Vagina (tissue), 2 donors: ENCODE results near the gene SLC38A9. TPM values are rescaled to one million over a fixed set of nuclear protein-coding genes. Genes with fewer than 3 reads are reported as not detected.

ENCODE experiments used
- DNase-seq, 2 donors: peaks; one replicate each; pipeline ENCODE4 v3.0.0-alpha.2; 2017; ENCODE audit errors: extremely low spot score in 2 of 2
- H3K27ac ChIP-seq: fragments of 200-600 bp; sonication (generic); one replicate; pipeline ENCODE4 v1.5.1; 2019
- H3K27me3 ChIP-seq: fragments of 200-600 bp; sonication (generic); one replicate; pipeline ENCODE4 v1.5.1; 2019
- H3K36me3 ChIP-seq, 2 donors: fragments of 200-600 bp; sonication (generic); one replicate each; pipeline ENCODE4 v1.5.1; 2017 to 2019
- H3K4me1 ChIP-seq: fragments of 200-600 bp; sonication (generic); one replicate; pipeline ENCODE4 v1.5.1; 2019
- H3K4me3 ChIP-seq, 2 donors: fragments of 200-600 bp; sonication (generic); 1 replicate in 1 of 2; 2 replicates in 1 of 2; pipeline ENCODE4 v1.5.1; 2016 to 2019
- H3K9me3 ChIP-seq: fragments of 200-600 bp; sonication (generic); one replicate; pipeline ENCODE4 v1.5.1; 2019
- POLR2A ChIP-seq, 2 donors: fragments of 450-650 bp; IDR thresholded peaks; one replicate each; pipeline ENCODE4 v1.6.1; 2017; ENCODE audit warnings: antibody characterized with exemption in 2 of 2, mild to moderate bottlenecking in 2 of 2, moderate library complexity in 2 of 2
- POLR2AphosphoS5 ChIP-seq, 2 donors: sonication (generic); formaldehyde crosslinking; IDR thresholded peaks; one replicate each; pipeline ENCODE4 v1.9.0; 2017; ENCODE audit warnings: antibody characterized with exemption in 2 of 2, mild to moderate bottlenecking in 2 of 2, low read depth in 1 of 2; ENCODE audit not compliant: insufficient read depth in 1 of 2
- intact Hi-C: fragments of 100-400 bp; cut with DNase I; formaldehyde crosslinking; loops from one replicate; pipeline ENCODE4 v1.15.1; 2023
- total RNA-seq: library from RNA; depleted of rRNA; stranded (reverse); fragments of >200 nt; gene quantifications from one replicate; pipeline ENCODE4 v1.2.3, GENCODE V29; 2016
- TF ChIP-seq, protein P1 (sequence below), 3 experiments: fragments of 450-650 bp in 2 of 3; fragments of 200-600 bp in 1 of 3; sonication (generic) in 1 of 3; IDR thresholded peaks; one replicate each; pipeline ENCODE4 v1.5.1; 2017 to 2019; ENCODE audit warnings: antibody characterized with exemption in 3 of 3, mild to moderate bottlenecking in 2 of 3, moderate library complexity in 2 of 3

The SLC38A9 gene
- total RNA-seq, 1 donor from 2014 or later = 23.3 TPM

DNA sequence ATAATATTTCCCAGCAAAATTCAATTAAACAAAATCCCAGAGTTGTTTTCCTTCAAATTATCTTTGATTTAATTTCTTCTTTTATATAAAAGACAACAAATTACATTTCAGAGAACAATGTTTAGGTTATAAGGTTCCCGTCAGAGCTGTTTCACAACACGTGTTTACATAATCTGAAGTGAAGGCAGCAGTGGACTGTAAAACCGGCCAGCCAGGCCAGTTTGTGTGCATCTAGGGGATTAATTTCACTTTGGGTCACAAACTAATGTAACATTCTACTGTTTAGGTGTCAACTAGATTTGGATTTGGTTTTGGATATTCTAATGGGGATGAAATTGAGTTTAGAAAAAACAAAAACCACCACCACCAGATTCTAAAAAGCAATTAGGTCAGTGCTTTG, 90.9 kb downstream of the SLC38A9 start:
- H3K4me1 ChIP-seq = peaks cover 11% of the 10 kb centered on the region
- DNase-seq = no peak
- peak overlapping the region; percentile 30 for H3K27ac ChIP-seq
- no peak overlapping the region for H3K4me3 ChIP-seq
- H3K36me3 ChIP-seq = no peaks in the 10 kb centered on the region
- H3K9me3 ChIP-seq = no peaks in the 10 kb centered on the region
- TF ChIP-seq POLR2A (IDR thresholded peaks at IDR 0.05) (no peak), POLR2AphosphoS5 (IDR thresholded peaks at IDR 0.05; ENCODE audit: insufficient read depth in 1 of 2, low read depth in 1 of 2) (no peak)
- TF ChIP-seq, protein P1, sequence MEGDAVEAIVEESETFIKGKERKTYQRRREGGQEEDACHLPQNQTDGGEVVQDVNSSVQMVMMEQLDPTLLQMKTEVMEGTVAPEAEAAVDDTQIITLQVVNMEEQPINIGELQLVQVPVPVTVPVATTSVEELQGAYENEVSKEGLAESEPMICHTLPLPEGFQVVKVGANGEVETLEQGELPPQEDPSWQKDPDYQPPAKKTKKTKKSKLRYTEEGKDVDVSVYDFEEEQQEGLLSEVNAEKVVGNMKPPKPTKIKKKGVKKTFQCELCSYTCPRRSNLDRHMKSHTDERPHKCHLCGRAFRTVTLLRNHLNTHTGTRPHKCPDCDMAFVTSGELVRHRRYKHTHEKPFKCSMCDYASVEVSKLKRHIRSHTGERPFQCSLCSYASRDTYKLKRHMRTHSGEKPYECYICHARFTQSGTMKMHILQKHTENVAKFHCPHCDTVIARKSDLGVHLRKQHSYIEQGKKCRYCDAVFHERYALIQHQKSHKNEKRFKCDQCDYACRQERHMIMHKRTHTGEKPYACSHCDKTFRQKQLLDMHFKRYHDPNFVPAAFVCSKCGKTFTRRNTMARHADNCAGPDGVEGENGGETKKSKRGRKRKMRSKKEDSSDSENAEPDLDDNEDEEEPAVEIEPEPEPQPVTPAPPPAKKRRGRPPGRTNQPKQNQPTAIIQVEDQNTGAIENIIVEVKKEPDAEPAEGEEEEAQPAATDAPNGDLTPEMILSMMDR (IDR thresholded peaks at IDR 0.05) = no peak
- intact Hi-C loops = no loop called here
- H3K27me3 ChIP-seq = no peaks in the 10 kb centered on the region

DNA sequence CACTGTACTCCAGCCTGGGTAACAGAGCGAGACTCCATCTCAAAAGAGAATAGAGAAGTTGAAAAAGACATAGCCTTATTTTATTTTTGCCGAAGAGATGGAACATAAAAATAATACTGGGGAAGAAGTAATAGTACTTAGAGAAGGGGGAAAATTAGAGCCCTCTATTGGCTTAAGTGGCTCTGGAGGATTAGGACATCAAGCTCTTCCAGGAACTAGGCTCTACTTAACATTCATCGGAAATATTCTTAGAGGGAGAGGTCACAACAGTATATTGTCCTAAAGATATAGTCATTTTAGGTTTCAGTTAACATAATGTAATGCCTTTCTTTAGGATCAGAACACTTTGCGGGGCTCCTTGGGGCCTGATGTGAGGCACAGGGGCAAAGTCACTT, 91.4 kb downstream of the SLC38A9 start:
- TF ChIP-seq POLR2A (IDR thresholded peaks at IDR 0.05) = no peak
- TF ChIP-seq, protein P1 (IDR thresholded peaks at IDR 0.05) = no peak
- no peak for TF ChIP-seq POLR2AphosphoS5 (IDR thresholded peaks at IDR 0.05; ENCODE audit: insufficient read depth in 1 of 2, low read depth in 1 of 2)
- Histone ChIP-seq H3K27me3 (no peaks in the 10 kb centered on the region), H3K9me3 (no peaks in the 10 kb centered on the region), H3K4me3 (no peak overlapping the region), H3K27ac (peak overlapping the region; percentile 30), H3K36me3 (no peaks in the 10 kb centered on the region), H3K4me1 (peaks cover 11% of the 10 kb centered on the region)
- intact Hi-C loops = no loop called here
- DNase-seq = no peak

DNA sequence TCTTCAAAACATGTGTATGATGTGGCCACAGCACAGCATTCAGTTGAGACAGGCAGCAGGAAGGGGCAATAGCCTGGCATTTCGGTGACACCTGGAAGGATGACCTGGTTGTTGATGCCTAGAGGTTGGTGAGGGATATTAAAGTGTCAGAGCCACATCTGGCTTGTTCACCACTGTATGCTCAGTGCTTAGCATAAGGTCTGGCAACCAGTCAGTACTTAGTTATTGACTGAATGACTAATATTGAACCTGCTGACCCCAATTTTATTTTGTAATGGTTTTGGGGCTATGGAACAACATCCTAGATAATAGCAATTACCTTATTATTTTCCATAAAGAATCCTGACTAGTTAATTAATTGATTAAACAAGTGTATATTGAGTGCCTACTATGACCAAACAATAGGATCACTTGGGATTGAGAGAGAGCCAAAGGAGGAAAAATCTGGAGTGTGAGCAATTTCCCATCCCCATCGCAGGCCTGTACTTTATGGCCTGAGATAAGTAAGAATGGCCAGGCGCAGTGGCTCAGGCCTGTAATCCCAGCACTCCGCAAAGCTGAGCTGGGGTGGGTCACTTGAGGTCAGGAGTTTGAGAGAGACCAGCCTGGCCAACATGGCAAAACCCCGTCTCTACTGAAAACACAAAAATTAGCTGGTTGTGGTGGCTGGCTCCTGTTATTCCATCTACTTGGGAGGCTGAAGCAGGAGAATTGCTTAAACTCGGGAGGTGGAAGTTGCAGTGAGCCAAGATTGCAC, 91.9 kb downstream of the SLC38A9 start:
- TF ChIP-seq POLR2AphosphoS5 (IDR thresholded peaks at IDR 0.05; ENCODE audit: insufficient read depth in 1 of 2, low read depth in 1 of 2) (no peak), POLR2A (IDR thresholded peaks at IDR 0.05) (no peak)
- TF ChIP-seq, protein P1 (IDR thresholded peaks at IDR 0.05) = no peak
- intact Hi-C loops = no loop called here
- no peak for DNase-seq
- Histone ChIP-seq H3K9me3 (no peaks in the 10 kb centered on the region), H3K27ac (peak overlapping the region; percentile 30), H3K36me3 (no peaks in the 10 kb centered on the region), H3K27me3 (no peaks in the 10 kb centered on the region), H3K4me1 (peaks cover 6% of the 10 kb centered on the region), H3K4me3 (no peak overlapping the region)

DNA sequence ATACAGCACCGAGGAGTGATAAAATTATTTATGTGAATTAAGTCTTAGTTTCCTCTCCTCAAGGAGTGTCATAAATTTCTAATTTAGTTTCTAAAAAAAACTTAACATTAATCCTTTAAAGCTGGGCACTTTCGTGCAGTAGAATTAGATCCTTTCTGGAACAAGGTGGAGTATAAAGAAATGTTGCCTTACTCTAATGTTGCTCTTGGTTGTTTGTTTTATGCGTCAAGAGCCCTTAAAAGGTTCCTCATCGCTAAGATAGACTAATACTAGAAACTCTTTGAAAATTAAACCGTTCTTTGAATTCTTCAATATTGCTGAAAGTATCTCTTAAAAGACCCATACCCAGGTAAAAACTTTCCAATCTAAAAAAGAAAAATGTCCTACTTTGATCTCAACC, 93.8 kb downstream of the SLC38A9 start:
- intact Hi-C loops = no loop called here
- TF ChIP-seq POLR2A (IDR thresholded peaks at IDR 0.05) (no peak), POLR2AphosphoS5 (IDR thresholded peaks at IDR 0.05; ENCODE audit: insufficient read depth in 1 of 2, low read depth in 1 of 2) (no peak)
- TF ChIP-seq, protein P1 (IDR thresholded peaks at IDR 0.05) = no peak

DNA sequence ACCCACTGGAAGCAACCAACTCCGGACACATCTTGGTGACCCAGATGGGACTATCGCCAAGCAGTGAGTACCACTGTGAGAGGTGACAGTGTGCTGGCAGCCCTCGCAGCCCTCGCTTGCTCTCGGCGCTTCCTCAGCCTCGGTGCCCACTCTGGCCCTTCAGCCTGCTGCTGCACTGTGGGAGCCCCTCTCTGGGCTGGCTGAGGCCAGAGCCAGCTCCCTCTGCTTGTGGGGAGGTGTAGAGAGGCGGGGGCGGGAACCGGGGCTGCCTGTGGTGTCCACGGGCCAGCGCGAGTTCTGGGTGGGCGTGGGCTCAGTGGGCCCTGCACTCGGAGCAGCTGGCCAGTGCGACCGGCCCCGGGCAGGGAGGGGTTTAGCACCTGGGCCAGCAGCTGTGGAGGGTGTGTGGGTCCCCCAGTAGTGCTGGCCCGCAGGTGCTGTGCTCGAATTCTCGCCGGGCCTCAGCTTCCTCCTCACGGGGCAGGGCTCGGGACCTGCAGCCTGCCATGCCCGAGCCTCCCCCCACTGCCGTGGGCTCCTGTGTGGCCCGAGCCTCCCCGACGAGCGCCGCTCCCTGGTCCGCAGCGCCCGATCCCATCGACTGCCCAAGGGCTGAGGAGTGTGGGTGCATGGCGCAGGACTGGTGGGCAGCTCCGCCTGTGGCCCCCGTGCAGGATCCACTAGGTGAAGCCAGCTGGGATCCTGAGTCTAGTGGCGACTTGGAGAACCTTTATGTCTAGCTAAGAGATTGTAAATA, 98.8 kb downstream of the SLC38A9 start:
- Histone ChIP-seq H3K27me3 (no peaks in the 10 kb centered on the region), H3K9me3 (no peaks in the 10 kb centered on the region), H3K4me3 (no peak overlapping the region), H3K27ac (no peak overlapping the region), H3K4me1 (no peaks in the 10 kb centered on the region), H3K36me3 (no peaks in the 10 kb centered on the region)
- intact Hi-C loops = no loop called here
- TF ChIP-seq POLR2A (IDR thresholded peaks at IDR 0.05) = no peak
- no peak for TF ChIP-seq POLR2AphosphoS5 (IDR thresholded peaks at IDR 0.05; ENCODE audit: insufficient read depth in 1 of 2, low read depth in 1 of 2)
- TF ChIP-seq, protein P1 (IDR thresholded peaks at IDR 0.05) = no peak
- no peak for DNase-seq

More for the DNA sequence above, 93.8 kb downstream of the SLC38A9 start:
- H3K36me3 ChIP-seq = no peaks in the 10 kb centered on the region
- H3K27ac ChIP-seq = no peak overlapping the region
- no peak for DNase-seq
- no peak overlapping the region for H3K4me3 ChIP-seq
- no peaks in the 10 kb centered on the region for H3K4me1 ChIP-seq
- H3K9me3 ChIP-seq = no peaks in the 10 kb centered on the region
- H3K27me3 ChIP-seq = no peaks in the 10 kb centered on the region
